SH-SY5Y (cell line): ENCODE data around the gene TENT4A.

Source experiments
- GATA2 ChIP-seq: IDR thresholded peaks from 2 replicates; pipeline ENCODE4 v1.6.1; 2011; ENCODE audit warnings: mild to moderate bottlenecking, low read depth, low read length
- GATA3 ChIP-seq: IDR thresholded peaks from 2 replicates; pipeline ENCODE4 v1.6.1; 2011; ENCODE audit warnings: low read depth, mild to moderate bottlenecking, low read length, moderate library complexity

DNA sequence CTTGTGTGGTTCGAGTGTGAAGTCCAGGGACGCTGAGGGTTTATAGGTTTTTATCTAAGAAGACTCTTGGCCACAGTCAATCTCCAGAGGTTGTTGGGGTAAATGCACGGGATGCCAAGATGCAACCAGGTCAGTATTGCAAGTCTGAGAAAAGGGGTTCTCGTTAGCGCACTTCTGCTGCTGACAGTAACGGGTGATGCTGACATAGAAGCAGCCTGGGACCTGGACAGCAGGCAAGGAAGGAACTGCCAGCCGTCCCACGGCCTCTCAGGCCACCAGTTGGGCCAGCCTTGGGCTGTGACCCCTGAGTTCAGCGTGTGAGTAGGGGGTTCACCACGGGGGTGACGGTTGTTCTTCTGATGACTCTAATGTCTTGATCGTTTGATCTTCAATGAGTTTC, 39.0 kb downstream of the TENT4A start:
- TF ChIP-seq GATA2 (no peak), GATA3 (no peak)
